GM12878 (cell line): ENCODE measurements around the gene ZNF646.

Experiments
- CHD2 ChIP-seq: IDR thresholded peaks from 2 replicates; pipeline ENCODE4 v1.6.1; 2011; ENCODE audit warnings: low read depth, low read length, improper control_type of control experiment, borderline replicate concordance
- EED ChIP-seq: sonication (generic); IDR thresholded peaks from 2 replicates; pipeline ENCODE4 v1.6.1; 2016; ENCODE audit warnings: antibody characterized with exemption, low read depth
- EZH2 ChIP-seq: IDR thresholded peaks from 2 replicates; pipeline ENCODE4 v1.6.1; 2012; ENCODE audit warnings: low read depth, mild to moderate bottlenecking, control low read depth, inconsistent platforms, low read length, borderline replicate concordance; ENCODE audit not compliant: control insufficient read depth
- NFYB ChIP-seq: IDR thresholded peaks from 2 replicates; pipeline ENCODE4 v1.6.1; 2011; ENCODE audit warnings: low read depth, mild to moderate bottlenecking, low read length, improper control_type of control experiment, moderate library complexity; ENCODE audit not compliant: insufficient read depth
- POLR2A ChIP-seq: IDR thresholded peaks from 2 replicates; pipeline ENCODE4 v1.6.1; 2011; ENCODE audit warnings: low read depth, mild to moderate bottlenecking, low read length
- TF ChIP-seq, protein P1 (sequence below), 3 experiments: IDR thresholded peaks in 2 of 3; conservative IDR thresholded peaks in 1 of 3; 2 replicates each; pipeline ENCODE4 v1.5.1; 2011; ENCODE audit warnings: low read depth in 3 of 3, low read length in 3 of 3, mild to moderate bottlenecking in 3 of 3, control low read depth in 2 of 3, moderate library complexity in 2 of 3, inconsistent platforms in 1 of 3, mixed read lengths in 1 of 3; ENCODE audit not compliant: control insufficient read depth in 2 of 3, insufficient read depth in 1 of 3; ENCODE audit errors: extremely low read depth in 1 of 3
- TF ChIP-seq, protein P2 (sequence below): IDR thresholded peaks from 2 replicates; pipeline ENCODE4 v1.6.1; 2012; ENCODE audit warnings: low read length, inconsistent platforms

DNA sequence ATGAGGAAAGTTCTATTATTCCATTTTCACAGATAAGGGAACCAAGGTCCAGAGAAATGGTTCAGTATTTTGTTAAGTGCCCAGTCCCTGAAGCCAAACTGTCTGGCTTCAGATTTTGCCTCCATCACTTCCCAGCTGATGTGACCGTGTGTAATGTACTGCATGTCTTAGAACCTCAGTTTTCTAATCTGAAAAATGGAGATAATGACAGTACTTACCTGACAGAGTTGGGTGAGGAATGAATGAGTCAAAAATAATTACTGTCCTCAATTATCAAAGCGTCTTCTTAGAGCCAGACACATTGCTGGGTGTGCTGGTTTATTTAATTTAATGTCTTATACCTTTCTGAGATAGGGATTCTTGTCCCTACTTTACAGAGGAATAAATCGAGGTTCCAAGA lies 6.9 kb upstream of the ZNF646 start:
- TF ChIP-seq EED, result no peak
- TF ChIP-seq EZH2, result no peak
- TF ChIP-seq, protein P1, sequence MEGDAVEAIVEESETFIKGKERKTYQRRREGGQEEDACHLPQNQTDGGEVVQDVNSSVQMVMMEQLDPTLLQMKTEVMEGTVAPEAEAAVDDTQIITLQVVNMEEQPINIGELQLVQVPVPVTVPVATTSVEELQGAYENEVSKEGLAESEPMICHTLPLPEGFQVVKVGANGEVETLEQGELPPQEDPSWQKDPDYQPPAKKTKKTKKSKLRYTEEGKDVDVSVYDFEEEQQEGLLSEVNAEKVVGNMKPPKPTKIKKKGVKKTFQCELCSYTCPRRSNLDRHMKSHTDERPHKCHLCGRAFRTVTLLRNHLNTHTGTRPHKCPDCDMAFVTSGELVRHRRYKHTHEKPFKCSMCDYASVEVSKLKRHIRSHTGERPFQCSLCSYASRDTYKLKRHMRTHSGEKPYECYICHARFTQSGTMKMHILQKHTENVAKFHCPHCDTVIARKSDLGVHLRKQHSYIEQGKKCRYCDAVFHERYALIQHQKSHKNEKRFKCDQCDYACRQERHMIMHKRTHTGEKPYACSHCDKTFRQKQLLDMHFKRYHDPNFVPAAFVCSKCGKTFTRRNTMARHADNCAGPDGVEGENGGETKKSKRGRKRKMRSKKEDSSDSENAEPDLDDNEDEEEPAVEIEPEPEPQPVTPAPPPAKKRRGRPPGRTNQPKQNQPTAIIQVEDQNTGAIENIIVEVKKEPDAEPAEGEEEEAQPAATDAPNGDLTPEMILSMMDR (IDR thresholded peaks at IDR 0.05 in 2 of 3, conservative IDR thresholded peaks at IDR 0.05 in 1 of 3; ENCODE audit: control insufficient read depth in 2 of 3, extremely low read depth in 1 of 3, insufficient read depth in 1 of 3, low read depth in 3 of 3, low read length in 3 of 3), result no peak
- TF ChIP-seq, protein P2, sequence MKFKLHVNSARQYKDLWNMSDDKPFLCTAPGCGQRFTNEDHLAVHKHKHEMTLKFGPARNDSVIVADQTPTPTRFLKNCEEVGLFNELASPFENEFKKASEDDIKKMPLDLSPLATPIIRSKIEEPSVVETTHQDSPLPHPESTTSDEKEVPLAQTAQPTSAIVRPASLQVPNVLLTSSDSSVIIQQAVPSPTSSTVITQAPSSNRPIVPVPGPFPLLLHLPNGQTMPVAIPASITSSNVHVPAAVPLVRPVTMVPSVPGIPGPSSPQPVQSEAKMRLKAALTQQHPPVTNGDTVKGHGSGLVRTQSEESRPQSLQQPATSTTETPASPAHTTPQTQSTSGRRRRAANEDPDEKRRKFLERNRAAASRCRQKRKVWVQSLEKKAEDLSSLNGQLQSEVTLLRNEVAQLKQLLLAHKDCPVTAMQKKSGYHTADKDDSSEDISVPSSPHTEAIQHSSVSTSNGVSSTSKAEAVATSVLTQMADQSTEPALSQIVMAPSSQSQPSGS, result no peak
- TF ChIP-seq CHD2, result no peak
- no peak for TF ChIP-seq NFYB
- TF ChIP-seq POLR2A, result no peak
